T47D (cell line): ENCODE results near the gene RRAGB.
"Not testable (repeated sequence)": the region's sequence is repeated elsewhere in the genome, so short reads cannot be mapped to it uniquely, and the experiment has no call there.

Source experiments
- DNase-seq, 2 experiments: peaks; one replicate each; pipeline versions ENCODE4 v3.0.0 to v3.0.0-alpha.2; 2011 to 2012; ENCODE audit warnings: low read depth in 1 of 2, low spot score in 1 of 2
- JUND ChIP-seq: IDR thresholded peaks from 2 replicates; pipeline ENCODE4 v1.6.1; 2012; ENCODE audit warnings: low read depth
- in situ Hi-C: cut with HindIII; loops from 2 replicates; pipeline ENCODE4 v1.10.0; 2016; ENCODE audit warnings: low sequenced_read_pairs, low pct_unique_long_range_greater_than_20kb

RRAGB gene, protein sequence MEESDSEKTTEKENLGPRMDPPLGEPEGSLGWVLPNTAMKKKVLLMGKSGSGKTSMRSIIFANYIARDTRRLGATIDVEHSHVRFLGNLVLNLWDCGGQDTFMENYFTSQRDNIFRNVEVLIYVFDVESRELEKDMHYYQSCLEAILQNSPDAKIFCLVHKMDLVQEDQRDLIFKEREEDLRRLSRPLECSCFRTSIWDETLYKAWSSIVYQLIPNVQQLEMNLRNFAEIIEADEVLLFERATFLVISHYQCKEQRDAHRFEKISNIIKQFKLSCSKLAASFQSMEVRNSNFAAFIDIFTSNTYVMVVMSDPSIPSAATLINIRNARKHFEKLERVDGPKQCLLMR

DNA sequence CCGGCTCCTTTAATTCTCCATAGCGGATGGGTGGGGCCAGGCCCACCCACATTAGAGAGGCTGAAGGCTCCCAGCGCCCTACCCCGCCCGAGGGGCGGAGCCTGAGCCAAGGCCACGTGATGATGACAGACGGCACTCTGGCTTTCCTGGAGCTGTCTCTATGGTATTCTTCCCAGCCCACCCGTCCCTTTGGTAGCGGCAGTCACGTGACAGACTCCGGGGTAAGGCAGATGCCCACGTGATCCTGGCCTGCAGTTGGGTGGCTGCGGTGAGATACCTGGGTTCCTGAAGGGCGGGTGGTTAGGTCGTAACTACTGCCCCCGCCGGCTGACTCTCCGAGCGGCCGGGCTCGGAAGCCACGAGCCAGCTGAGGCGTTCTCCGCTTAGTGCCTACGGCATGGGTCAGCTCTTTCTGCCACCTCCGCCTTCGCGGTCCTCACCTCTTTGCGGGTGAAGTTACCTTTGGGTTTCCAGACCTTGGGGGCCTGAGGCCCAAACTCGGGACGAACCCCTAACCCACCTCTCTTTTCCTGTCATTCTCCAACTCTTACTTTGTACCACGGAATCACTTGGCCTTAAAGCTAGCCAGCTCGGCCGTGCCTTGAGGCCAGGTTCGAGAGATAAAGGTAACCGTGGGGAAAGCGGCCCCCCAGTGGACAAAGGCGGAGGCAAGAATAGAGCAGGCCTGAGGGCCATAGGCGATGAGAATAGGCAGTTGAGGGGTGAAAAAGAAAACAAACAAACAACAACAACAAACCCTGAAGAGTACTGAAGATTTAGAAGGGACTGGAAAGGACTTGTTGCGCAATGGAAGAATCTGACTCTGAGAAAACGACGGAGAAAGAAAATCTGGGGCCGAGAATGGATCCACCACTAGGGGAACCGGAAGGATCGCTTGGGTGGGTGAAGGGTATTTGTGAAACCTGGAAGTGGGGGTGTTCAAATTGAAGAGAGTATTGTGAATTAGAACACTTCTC is at the start of gene RRAGB:
Gene RRAGB, plus strand, starts transcription at position 229 of the 977 bp plus-strand sequence. Its CDS starts 579 bp downstream, at position 808.
- in situ Hi-C loops = no loop called here
- no peak for TF ChIP-seq JUND
- peak; percentile 88 to 98 for DNase-seq

DNA sequence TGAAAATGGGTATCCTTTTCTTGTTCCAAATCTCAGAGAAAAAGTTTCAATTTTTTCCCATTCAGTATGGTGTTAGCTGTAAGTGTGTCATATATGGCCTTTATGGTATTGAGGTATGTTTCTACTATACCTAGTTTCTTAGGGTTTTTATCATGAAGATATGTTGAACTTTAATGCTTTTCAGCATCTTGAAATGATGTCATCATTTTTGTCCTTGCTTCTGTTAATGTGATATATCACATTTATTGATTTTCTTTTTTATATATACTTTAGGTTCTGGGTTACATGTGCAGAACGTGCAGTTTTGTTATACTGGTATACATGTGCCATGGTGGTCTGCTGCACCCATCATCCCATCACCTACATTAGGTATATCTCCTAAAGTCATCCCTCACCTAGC is 49.5 kb upstream of the RRAGB start:
- no peak for DNase-seq
- in situ Hi-C loops = no loop called here
- TF ChIP-seq JUND = no peak

DNA sequence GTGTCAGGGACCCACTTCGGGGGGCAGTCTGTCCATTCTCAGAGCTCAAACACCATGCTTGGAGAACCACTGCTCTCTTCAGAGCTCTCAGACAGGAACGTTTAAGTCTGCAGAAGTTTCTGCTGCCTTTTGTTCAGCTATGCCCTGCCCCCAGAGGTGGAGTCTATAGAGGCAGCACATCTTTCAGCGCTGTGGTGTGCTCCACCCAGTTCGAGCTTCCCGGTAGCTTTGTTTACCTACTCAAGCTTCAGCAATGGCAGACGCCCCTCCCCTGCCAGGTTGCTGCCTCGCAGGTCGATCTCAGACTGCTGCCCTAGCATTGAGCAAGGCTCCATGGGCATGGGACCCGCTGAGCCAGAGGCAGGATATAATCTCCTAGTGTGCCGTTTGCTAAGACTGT is 29.0 kb upstream of the RRAGB start:
- peak in 1 of 2 experiments; percentile 45 for DNase-seq
- in situ Hi-C loops = not testable (repeated sequence)

DNA sequence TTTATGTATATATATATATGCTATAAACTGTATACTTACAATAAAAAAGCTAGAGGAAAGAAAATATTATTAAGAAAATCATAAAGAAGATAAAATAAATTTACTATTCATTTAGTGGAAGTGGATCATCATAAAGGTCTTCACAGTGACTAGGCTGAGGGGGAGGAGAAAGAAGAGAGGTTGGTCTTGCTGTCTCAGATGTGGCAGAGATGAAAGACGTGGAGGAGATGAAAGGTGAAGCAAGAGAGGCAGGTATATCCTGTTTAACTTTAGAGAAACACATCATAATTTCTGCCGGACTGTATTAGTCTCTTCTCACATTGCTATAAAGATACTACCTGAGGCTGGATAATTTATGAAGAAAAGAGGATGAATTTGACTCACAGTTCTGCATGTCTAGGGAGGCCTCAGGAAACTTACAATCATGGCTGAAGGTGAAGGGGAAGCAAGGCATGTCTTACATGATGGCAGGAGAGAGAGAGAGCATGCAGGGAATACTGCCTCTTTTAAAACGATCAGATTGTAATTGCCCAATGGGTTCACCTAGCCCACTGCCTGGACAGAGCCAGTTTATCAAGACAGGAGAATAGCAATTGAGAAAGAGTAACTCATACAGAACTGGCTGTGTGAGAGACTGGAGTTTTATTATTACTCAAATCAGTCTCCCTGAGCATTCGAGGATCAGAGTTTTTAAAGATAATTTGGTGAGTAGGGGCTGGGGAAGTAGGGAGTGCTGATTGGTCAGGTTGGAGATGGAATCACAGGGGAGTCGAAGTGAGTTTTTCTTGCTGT is 22.1 kb upstream of the RRAGB start:
- DNase-seq = no peak
- TF ChIP-seq JUND = no peak
- in situ Hi-C loops = no loop called here

DNA sequence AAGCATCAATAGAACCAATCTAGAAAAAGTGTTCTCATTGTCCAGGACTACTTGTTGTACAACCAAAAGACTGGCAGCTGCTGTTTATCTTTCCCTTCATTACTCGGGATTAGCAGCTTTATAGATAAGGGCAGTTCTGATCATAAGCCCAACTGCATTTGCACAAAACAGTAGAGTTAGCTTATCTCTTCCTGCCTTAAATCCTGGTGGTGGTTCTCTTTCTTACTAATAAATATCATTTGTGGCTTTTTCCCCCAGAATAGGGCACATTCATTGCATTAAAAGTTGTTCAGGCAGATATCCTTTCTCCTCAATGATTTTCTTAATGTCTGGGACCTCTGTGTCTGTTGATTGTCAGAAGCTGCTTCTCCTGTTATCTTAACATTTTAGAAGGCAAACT is 20.2 kb upstream of the RRAGB start:
- in situ Hi-C loops = no loop called here
- no peak for TF ChIP-seq JUND
- no peak for DNase-seq

DNA sequence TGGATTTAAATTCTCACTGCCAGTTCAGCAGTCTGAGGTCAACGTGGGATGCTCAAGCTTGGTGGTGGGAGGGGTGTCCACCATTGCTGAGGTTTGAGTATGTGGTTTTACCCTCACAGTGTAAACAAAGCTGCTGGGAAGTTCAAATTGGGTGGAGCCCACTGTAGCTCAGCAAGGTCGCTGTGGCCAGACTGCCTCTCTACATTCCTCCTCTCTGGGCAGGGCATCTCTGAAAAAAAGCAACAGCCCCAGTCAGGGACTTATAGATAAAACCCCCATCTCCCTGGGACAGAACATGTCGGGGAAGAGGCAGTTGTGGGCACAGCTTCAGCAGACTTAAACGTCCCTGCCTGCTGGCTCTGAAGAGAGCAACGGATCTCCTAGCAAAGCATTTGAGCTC is 14.9 kb upstream of the RRAGB start:
- DNase-seq = no peak
- in situ Hi-C loops = no loop called here
- TF ChIP-seq JUND = no peak

DNA sequence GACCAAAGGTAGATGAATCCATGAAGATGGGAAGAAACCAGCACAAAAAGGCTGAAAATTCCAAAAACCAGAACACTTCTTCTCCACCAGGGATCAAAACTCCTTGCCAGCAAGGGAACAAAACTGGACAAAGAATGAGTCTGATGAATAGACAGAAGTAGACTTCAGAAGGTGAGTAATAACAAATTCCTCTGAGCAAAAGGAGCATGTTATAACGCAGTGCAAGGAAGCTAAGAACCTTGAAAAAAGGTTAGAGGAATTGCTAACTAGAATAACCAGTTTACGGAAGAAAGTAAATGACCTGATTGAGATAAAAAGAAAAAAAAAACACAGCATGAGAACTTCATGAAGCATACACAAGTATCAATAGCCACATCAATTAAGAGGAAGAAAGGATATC is 14.1 kb upstream of the RRAGB start:
- in situ Hi-C loops = not testable (repeated sequence)

DNA sequence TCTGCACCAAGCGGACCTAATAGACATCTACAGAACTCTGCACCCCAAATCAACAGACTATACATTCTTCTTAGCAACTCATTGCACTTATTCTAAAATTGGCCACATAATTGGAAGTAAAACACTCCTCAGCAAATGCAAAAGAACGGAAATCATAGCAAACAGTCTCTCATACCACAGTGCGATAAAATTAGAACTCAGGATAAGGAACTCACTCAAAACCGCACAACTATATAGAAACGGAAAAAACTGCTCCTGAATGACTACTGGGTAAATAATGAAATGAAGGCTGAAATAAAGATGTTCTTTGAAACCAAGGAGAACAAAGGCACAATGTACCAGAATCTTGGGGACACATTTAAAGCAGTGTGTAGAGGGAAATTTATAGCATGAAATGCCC is 12.5 kb upstream of the RRAGB start:
- DNase-seq, in situ Hi-C loops: not testable (repeated sequence)

More for the DNA sequence above, 14.1 kb upstream of the RRAGB start:
- DNase-seq = not testable (repeated sequence)

DNA sequence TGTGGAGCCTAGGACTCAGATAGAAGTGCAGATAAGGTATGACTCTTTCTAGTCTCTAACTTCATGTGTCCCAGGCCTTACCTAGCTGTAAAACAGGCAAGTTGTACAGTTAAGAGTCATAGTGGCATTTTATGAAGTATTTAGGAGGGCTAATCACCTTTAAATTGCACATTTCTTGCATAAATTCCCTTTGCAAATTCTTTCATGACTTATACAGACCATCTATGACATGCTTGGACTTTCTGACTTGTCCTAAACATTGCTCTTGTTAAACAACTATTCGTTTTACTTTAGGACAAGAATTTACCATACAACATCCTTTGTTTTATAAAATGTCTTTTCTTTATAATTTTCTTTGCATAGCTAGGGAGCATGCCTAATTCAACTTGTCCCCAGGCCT is 7.8 kb upstream of the RRAGB start:
- in situ Hi-C loops = no loop called here
- no peak for TF ChIP-seq JUND
- peak in 1 of 2 experiments; percentile 45 for DNase-seq

DNA sequence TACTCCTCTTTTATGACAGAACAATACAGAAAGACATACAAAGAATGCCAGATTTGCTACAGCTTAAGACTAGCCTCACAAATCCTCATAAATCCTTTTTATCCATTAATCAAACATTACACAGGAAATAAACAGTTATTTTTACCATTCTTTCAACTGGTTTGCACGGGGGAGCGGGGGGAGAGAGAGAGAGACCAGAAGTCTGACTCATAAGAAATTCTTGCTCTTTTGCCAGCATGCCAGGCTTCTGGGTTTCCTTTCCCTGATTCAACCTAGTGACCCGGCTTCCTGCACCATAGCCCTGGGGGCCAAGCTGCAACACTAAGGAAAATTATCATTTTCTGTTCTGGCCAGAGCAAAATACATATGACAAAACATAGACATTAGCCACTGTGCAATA is 6.8 kb upstream of the RRAGB start:
- in situ Hi-C loops = no loop called here
- no peak for TF ChIP-seq JUND
- no peak for DNase-seq

DNA sequence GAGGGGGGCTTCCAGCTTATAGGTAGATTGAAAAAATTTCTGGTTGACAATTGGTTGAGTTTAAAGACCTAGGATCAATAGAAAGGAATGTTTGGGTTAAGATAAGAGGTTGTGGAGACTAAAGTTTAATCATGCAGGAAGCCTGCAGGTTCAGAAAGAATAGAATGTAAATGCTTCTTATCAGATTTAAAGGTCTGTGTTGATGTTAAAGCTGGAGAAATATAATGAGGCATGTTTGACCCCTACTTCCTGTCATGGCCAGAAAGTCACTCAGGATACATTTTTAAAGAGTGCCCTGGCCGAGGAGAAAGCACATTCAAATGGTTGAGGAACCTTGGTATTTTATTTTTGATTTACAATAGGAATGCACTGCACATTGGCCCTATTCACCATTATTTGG is 3.9 kb upstream of the RRAGB start:
- no peak for TF ChIP-seq JUND
- no peak for DNase-seq
- in situ Hi-C loops = no loop called here

DNA sequence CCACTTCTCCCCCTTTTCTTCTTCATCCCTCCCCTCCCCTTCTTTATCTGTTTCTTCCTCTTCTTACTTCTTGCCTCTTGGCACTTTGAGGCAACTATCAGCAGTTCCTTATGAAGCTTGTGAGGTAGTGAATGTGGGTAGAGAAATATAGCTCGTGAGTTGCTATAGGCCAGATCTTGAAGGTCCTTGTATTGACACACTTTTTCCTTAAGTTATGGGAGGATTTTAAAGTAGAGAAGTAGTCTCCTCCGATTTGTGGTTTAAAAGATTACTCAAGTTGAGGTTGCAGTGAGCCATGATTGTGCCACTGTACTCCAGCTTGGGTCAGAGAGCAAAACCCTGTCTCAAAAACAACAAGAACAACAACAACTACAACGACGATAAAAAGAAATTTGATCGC is 3.4 kb upstream of the RRAGB start:
- DNase-seq = no peak
- in situ Hi-C loops = no loop called here
- no peak for TF ChIP-seq JUND

DNA sequence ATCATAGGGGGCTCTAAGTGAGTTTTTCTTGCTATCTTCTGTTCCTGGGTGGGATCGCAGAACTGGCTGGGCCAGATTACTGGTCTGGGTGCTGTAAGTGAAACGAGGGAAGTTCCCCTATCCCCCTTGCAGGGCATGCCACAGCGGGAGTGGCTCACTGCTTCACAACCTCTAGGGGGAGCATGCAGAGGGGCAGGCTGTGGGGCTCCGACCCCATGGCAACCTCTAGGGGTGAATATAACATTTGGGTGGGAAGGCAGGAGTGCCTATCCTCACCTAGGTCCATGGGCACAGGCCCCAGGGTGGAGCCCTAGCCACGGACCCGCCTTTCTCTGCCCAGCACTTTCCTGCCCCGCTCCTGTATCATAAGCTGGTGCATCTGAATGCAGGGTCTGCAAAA is 1.7 kb upstream of the RRAGB start:
- in situ Hi-C loops = no loop called here
- no peak for DNase-seq
- TF ChIP-seq JUND = no peak
